PC-3 (cell line): Measurements from ENCODE around the gene SLC2A4RG.

Experiments
- CTCF ChIP-seq: fragments of 300-600 bp; sonication (generic); conservative IDR thresholded peaks from 2 replicates; pipeline ENCODE4 v1.5.1; 2017; ENCODE audit warnings: antibody characterized with exemption, low read depth, mild to moderate bottlenecking, low read length
- EZH2 ChIP-seq: fragments of 300-600 bp; sonication (generic); IDR thresholded peaks from one replicate; pipeline ENCODE4 v1.6.1; 2017; ENCODE audit warnings: antibody characterized with exemption, mild to moderate bottlenecking, low read length; ENCODE audit not compliant: unreplicated experiment
- EZH2phosphoT487 ChIP-seq: fragments of 300-600 bp; sonication (generic); IDR thresholded peaks from 2 replicates; pipeline ENCODE4 v1.6.1; 2018; ENCODE audit warnings: mild to moderate bottlenecking, antibody characterized with exemption, low read length, borderline replicate concordance

- TF ChIP-seq CTCF (no peak), EZH2 (no peak), EZH2phosphoT487 (no peak)
Measured at GRCh38 chr20:63789836-63790571, 50.4 kb downstream of the SLC2A4RG start.
